GM12892 (cell line): Measurements from ENCODE around the gene ING3.

Source experiments
- DNase-seq: peaks from one replicate; pipeline ENCODE4 v3.0.0; 2011; ENCODE audit not compliant: insufficient read length
- FAIRE-seq: peaks from 2 replicates; lab custom pipeline; 2011; peaks lifted over from hg19 to GRCh38; lab: Jason Lieb, UNC
- POLR2A ChIP-seq: IDR thresholded peaks from 2 replicates; pipeline ENCODE4 v1.6.1; 2011; ENCODE audit warnings: low read depth, low read length, control low read depth
- POLR2AphosphoS5 ChIP-seq: IDR thresholded peaks from 2 replicates; pipeline ENCODE4 v1.6.1; 2011; ENCODE audit warnings: low read depth, low read length, control low read depth
- TAF1 ChIP-seq: IDR thresholded peaks from 2 replicates; pipeline ENCODE4 v1.6.1; 2011; ENCODE audit warnings: low read depth, mild to moderate bottlenecking, control low read depth, low read length, borderline replicate concordance

The ING3 gene

DNA sequence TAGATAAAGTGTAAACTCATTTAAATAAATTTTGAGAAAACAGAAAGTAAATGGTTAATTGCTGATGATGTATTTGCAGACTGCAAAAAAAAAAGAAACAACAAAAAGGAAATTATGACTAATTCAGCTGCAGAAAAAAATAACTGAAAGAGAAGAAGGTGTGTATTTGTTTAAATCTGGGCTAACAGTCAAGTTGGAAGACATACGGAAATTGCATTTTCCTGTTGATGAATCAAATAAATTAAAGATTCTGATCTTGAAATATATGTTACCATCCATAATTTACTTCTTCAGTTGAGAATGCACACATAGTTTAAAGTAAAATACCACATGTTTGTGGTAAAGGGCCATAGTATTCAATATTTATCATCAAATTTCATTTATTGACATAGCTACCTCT lies 19.3 kb upstream of the ING3 start:
- TF ChIP-seq POLR2A (no peak), POLR2AphosphoS5 (no peak), TAF1 (no peak)
- FAIRE-seq (no peak), DNase-seq (no peak)

DNA sequence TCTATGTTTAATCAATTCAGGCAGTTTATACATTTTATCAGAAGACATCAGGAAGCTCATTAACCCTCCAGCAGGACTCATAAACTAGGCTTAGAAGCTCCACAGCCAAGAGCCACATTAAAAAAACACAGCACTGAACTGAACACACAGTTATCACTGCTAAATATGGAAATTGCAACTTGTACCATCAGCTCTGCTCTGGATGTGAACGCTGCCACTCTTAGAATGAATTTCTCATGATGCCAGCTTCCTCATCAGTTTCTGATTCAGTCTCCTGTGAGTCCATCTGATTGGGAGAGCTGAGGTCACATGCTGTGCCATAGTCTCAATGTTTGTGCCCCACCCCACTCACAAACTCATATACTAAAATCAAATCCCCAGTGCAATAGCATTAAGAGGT lies 17.1 kb upstream of the ING3 start:
- DNase-seq (no peak), FAIRE-seq (no peak)
- TF ChIP-seq TAF1, result no peak
- no peak for TF ChIP-seq POLR2AphosphoS5
- no peak for TF ChIP-seq POLR2A

DNA sequence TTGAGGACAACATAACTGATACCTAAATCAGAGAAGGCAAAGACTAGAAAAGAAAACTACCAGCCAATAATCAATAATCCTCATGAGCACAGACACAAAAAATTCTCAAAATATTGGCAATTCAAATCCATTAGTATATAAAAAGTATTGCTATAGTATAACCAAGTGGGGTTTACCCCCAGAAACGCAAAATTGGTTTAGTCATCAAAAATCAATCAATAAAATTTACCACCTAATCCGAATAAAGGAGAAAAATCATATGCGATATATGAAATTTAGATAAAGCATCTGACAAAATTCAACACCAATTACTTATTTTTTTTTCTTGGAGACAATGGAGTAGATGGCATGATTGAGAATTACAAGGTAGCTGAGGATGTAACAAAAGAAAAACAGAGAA lies 11.2 kb upstream of the ING3 start:
- DNase-seq, result no peak
- TF ChIP-seq POLR2AphosphoS5 (no peak), POLR2A (no peak), TAF1 (no peak)
- no peak for FAIRE-seq

DNA sequence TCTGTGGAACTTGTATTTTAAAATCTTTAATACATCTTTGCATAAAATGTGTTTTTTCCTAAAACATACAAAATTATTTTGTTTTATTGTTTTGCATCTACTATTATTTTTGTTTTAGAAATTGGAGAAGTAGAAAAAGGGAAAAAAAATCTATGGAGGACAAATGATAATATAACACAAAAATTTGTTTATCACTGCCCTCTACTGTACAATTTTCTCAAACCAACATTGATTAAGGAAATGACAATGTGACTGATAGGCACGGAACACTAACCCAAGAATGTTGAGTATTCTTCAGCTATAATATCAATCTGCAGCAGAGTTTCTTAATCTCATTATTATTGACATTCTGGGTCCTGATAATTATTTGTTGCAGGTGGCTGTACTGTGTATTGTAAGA lies 9.5 kb upstream of the ING3 start:
- DNase-seq (no peak), FAIRE-seq (peak; percentile 14)
- TF ChIP-seq POLR2A, result no peak
- TF ChIP-seq TAF1, result no peak
- no peak for TF ChIP-seq POLR2AphosphoS5

DNA sequence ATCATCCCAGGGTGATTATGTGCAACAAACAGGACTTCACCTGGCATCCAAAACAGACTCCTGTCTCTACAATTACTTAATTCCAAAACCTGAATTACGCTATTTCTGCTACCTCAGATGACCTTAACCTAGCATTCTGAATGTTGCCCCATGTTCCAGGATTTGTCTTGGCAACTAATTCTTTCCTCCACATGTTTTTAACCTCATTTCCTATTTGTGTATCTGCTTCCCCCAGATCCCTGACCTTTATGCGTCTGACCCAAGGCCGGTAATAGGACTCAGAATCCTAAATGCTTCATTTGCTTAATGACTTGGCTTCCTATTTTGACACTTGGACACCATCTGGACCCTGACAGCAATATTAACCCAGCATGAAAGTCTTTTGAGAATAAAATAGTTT lies 8.7 kb upstream of the ING3 start:
- TF ChIP-seq POLR2A (no peak), TAF1 (no peak)
- DNase-seq (no peak), FAIRE-seq (no peak)

DNA sequence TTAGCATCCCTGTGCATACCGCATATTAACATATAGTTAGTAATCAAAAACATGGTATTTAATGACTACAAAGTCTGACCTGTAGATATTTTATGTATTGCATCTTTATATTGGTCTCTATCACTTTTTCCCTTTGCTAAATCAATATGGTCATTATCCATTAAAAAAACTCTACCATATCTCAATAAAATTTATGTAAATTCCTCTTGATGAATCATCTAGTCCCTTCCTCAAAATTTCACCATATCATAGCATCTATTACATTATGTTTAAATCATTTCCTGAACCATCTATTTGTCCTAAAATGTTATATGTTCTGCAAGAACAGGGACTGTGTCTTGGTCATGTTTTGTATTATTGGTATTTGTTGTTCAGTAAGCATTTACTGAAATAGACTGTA lies 7.7 kb upstream of the ING3 start:
- FAIRE-seq (no peak), DNase-seq (no peak)
- TF ChIP-seq TAF1, result no peak
- no peak for TF ChIP-seq POLR2A
- TF ChIP-seq POLR2AphosphoS5, result no peak

DNA sequence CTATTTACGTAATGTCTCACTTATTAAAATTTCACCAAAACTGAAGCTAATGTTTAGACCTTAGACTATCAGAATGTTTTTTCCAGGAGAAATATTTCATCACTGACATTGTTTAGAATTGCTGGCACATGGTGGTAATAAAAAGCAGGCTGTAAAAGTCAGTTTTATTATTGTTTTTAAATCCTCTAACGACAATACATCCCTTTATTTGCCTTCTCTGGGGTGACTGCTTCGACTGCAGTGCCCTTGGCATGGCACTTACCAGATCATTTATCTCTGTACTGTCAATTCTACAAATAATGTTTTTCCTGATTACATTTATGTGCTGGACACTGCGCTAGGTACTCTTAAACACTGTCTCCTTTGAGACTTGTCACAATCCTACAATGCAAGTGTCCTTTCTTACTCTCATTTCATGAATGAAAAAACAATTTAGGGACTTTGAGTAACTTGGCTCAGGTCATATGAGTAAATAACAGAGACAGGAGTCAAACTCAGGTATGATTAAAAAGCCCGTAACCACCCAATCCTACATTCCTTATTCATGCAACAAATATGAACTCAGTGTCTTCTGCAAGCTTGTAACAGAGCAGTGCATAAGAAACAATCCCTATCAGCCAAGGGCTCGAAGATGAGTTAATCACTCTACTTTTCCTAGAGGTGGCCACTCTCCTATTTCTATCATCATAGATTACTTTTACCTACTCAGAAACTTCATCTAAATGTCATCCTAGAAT lies 5.6 kb upstream of the ING3 start:
- FAIRE-seq (no peak), DNase-seq (no peak)
- TF ChIP-seq TAF1 (no peak), POLR2A (no peak), POLR2AphosphoS5 (no peak)

DNA sequence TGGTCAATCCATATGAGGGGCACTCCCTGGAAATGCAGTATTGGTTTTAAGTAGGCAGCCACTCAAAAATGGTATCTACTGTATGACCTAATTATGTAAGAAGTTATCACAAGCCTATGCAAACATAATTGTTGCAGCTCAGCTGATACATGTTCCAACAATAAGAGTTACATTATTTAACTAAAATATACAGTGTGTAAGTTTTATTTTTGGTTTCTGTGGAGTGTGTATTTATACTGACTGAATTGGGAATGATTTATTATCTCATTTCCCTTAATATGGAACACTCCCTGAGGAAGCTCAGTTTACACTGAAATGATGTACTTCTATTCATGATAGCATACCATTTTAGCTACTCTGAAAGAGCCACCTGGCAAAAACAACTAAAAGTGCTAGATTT lies 2.6 kb upstream of the ING3 start:
- no peak for DNase-seq
- TF ChIP-seq POLR2AphosphoS5 (no peak), POLR2A (no peak), TAF1 (no peak)
- FAIRE-seq, result no peak

DNA sequence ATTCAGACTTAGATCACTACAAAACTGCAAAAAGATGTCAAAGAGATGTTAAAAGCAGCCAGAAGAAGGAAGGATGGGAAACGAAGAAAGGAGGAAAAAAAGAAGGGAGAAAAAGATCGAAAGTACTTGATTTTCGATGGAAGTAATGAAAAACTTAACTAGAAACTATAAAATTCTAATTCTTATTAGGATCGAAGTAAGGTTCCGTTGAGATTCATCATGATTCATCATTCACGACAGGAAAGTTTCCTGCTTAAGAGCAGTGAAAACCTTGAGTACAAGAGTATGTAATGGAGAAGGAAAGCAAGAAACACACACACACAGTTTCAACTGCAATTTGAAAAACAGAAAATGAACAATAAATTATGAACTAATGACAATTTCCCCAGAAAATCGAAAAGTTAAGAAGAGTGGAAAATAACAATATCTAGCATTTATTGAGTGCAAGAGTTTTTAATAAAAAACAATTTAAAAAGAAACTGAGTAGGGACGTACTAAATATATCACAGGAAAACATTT lies 1.1 kb upstream of the ING3 start:
- FAIRE-seq, result no peak
- TF ChIP-seq TAF1 (no peak), POLR2AphosphoS5 (no peak)
- no peak for DNase-seq

DNA sequence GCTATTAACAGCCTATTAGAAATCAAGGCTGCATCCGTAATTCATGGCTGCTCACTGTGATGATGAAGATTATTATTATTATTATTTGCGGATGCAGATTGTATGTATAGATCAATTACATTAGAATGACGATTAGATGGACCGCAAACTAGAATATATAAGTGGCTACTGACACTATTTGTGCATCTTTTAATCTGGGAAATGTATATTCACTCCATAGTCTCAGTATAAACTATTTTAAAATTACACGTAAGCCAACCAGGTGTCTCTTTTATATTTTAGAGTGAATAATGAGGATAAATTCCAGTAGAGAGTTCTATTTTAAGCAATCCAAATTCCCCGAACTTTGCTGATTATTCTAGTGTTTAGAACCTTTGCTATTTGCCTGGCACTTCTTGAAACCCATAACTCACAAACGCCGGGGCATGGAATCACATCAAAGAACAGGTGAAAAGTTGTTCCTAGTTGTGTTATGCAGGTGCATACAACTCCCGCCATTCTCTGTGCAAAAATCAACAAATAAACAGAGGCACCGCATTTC lies 509 bp upstream of the ING3 start:
- FAIRE-seq (no peak), DNase-seq (no peak)

DNA sequence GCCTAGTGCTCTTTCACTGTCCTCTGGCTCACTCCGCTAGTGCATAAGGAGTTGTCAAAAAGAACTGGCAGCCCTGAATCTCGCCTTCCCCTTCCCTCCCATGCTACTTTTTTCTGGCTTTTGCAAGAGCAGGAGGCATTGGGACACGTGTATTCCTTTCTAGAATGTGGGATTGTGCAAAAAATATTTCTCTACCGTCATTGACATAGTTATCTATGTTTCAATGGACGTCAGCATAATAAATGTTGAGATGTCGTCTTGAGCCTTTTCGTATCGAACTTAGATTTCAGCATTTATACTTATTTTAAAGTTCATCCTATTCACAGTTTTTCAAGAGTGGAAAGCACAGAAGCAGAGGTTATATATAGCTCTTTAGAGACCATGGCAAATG lies 727 bp downstream of the ING3 start:
- FAIRE-seq (no peak), DNase-seq (no peak)
- TF ChIP-seq POLR2A (no peak), POLR2AphosphoS5 (no peak), TAF1 (no peak)

More for the DNA sequence above, 509 bp upstream of the ING3 start:
- TF ChIP-seq POLR2AphosphoS5 (no peak), POLR2A (no peak)

DNA sequence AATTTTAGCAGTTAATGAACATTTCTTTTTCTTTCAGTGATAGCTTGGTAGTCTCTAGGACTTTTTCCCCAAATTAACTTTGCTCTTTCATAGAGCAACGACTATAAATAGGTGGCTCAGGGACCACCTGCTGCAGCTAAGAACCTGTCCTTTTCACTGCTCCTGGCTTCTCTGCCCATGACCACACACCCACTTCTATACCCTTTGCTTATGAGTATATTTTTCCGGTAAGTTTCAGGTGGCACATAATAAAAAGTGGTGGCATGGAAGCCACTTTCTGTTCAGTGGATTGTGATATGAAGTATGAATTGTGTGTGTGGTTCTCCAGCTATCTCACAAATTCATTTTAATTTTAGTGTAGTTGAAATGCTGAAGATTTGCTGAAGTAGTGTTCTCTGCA lies 1.2 kb downstream of the ING3 start:
- FAIRE-seq, result no peak
- TF ChIP-seq TAF1 (no peak), POLR2AphosphoS5 (no peak), POLR2A (no peak)
- DNase-seq, result no peak
